ENCODE results near the gene SNAI3. TPM values are rescaled to one million over a fixed set of nuclear protein-coding genes. Genes with fewer than 3 reads are reported as not detected.

Gene SNAI3
- total and polyA plus RNA-seq, 9 of the 15 experiments (the other 6 are each of a cell fraction or from before 2014, with no cell fraction given), result 0.04 to 4.1 (median 0.80) TPM; not detected in 1

GRCh38 chr16:88687676-88688012, 1.3 kb upstream of the SNAI3 start:
- Histone ChIP-seq H4K20me1 (replicated peaks; ENCODE audit: control insufficient read depth, insufficient read depth, low read length) (no peaks in the 10 kb centered on the region; the same call in 1 of the 2 replicates), H2AFZ (ENCODE audit: low read depth, low read length) (no peak overlapping the region), H3K27me3 (ENCODE audit: control insufficient read depth in 2 of 2, insufficient read depth in 2 of 2, low read length in 2 of 2) (no peaks in the 10 kb centered on the region), H3K9me3 (replicated peaks; ENCODE audit: control insufficient read depth, insufficient read depth, low read depth, low read length) (no peaks in the 10 kb centered on the region), H3K4me2 (ENCODE audit: insufficient read depth, low read length) (peak overlapping the region; percentile 74), H3K4me1 (replicated peaks in 1 of 2; ENCODE audit: control insufficient read depth in 2 of 2, insufficient read depth in 2 of 2, low read length in 2 of 2) (peaks cover 45 to 78% of the 10 kb centered on the region in 2 experiments), H3K27ac (ENCODE audit: extremely low read depth, low read depth, low read length) (peak overlapping the region; percentile 44), H3K36me3 (ENCODE audit: control insufficient read depth, insufficient read depth, low read length) (no peaks in the 10 kb centered on the region), H3K4me3 (no peak overlapping the region; the same call in 1 of the 2 replicates), H3K9me1 (ENCODE audit: control insufficient read depth, insufficient read depth, low read length) (no peaks in the 10 kb centered on the region), H3K9ac (ENCODE audit: insufficient read depth in 1 of 2, low read depth in 2 of 2, low read length in 2 of 2) (peak overlapping the region; percentile 47 to 76; a peak in 2 of 4 replicates), H3K79me2 (ENCODE audit: control insufficient read depth, insufficient read depth, low read length) (no peaks in the 10 kb centered on the region; the same call in 2 of the 3 replicates)
- FAIRE-seq, result peak; percentile 59
- peak in 1 of 4 experiments; percentile 66 for DNase-seq (ENCODE audit: extremely low read depth in 1 of 4, low spot score in 3 of 4)
- in situ Hi-C loops (cut with MboI), result no loop called here
- intact Hi-C loops (cut with micrococcal nuclease), result loop anchor here (2.0 to 5.0 kb wide), 3 partner anchors 25 to 85 kb away; partner anchors contain the start of gene MVD
- CTCF ChIA-PET (ENCODE audit: low intra/inter-chr PET ratio), result no interaction called here
- no TSS peak for BruUV-seq (replicated peaks)
- 10% methylated on average over 2 of the region's 3 CpGs for WGBS (ENCODE audit: insufficient coverage, low coverage, missing lambda C conversion rate)
- ATAC-seq, result no peak
- POLR2A ChIA-PET, result interaction anchor here (0.6 to 2.1 kb wide), 10 partner anchors 13 to 117 kb away, joined by 3 to 9 read pairs (median 6); partner anchors contain the start of gene ZC3H18
- TF ChIP-seq ARNT (IDR thresholded peaks at IDR 0.05) (0 out of 4 replicates have a peak, but pooled peaks of 1 of the 2 experiments have one; percentile 11), TGIF2 (CRISPR knock-in tag; IDR thresholded peaks at IDR 0.05) (no peak), ATF3 (IDR thresholded peaks at IDR 0.05) (no peak), ATF3 (CRISPR knock-in tag; conservative IDR thresholded peaks at IDR 0.05) (no peak), CC2D1A (IDR thresholded peaks at IDR 0.05) (0 out of 2 replicates have a peak, but pooled peaks have one; percentile 9), BRCA1 (IDR thresholded peaks at IDR 0.05) (no peak), BRCA1 (CRISPR knock-in tag; IDR thresholded peaks at IDR 0.05) (no peak), SAFB (IDR thresholded peaks at IDR 0.05; ENCODE audit: borderline replicate concordance, low read depth, low read length) (no peak), ZNF263 (CRISPR knock-in tag; IDR thresholded peaks at IDR 0.05; ENCODE audit: borderline replicate concordance) (0 out of 2 replicates have a peak, but pooled peaks have one; percentile 15), TRIM25 (IDR thresholded peaks at IDR 0.05; ENCODE audit: borderline replicate concordance) (peak; percentile 39; the same call in 1 of the 2 replicates), TEAD1 (CRISPR knock-in tag; IDR thresholded peaks at IDR 0.05) (peak in 1 of 2 experiments; percentile 77; a peak in 1 of 4 replicates), SLC30A9 (CRISPR knock-in tag; IDR thresholded peaks at IDR 0.05) (no peak), SIRT6 (IDR thresholded peaks at IDR 0.05; ENCODE audit: low read depth, low read length) (no peak), FOXA3 (CRISPR knock-in tag; conservative IDR thresholded peaks at IDR 0.05 in 1 of 2, IDR thresholded peaks at IDR 0.05 in 1 of 2) (0 out of 4 replicates have a peak, but pooled peaks of 1 of the 2 experiments have one; percentile 46), E4F1 (CRISPR knock-in tag; IDR thresholded peaks at IDR 0.05; ENCODE audit: borderline replicate concordance) (no peak), TBP (optimal IDR thresholded peaks at IDR 0.05; ENCODE audit: low read depth, low read length) (no peak), ZNF316 (IDR thresholded peaks at IDR 0.05) (no peak), ZNF217 (CRISPR knock-in tag; IDR thresholded peaks at IDR 0.05) (no peak)

All from K562 (cell line).